Esophagus muscularis mucosa (tissue), 3 donors: ENCODE data around the gene PRSS1.

Source experiments
- POLR2AphosphoS5 ChIP-seq, 2 donors: sonication (generic); formaldehyde crosslinking; IDR thresholded peaks; one replicate each; pipeline ENCODE4 v1.6.1; 2017; ENCODE audit warnings: antibody characterized with exemption in 2 of 2
- TF ChIP-seq, protein P1 (sequence below), 3 experiments: fragments of 200-600 bp in 2 of 3; fragments of 450-650 bp in 1 of 3; sonication (generic) in 2 of 3; IDR thresholded peaks; one replicate each; pipeline ENCODE4 v1.5.1; 2017 to 2019; ENCODE audit warnings: antibody characterized with exemption in 3 of 3, mild to moderate bottlenecking in 2 of 3, moderate library complexity in 1 of 3

GRCh38 chr7:142799437-142799835, 50.2 kb downstream of the PRSS1 start:
- no peak for TF ChIP-seq POLR2AphosphoS5 (IDR thresholded peaks at IDR 0.05)
- TF ChIP-seq, protein P1, sequence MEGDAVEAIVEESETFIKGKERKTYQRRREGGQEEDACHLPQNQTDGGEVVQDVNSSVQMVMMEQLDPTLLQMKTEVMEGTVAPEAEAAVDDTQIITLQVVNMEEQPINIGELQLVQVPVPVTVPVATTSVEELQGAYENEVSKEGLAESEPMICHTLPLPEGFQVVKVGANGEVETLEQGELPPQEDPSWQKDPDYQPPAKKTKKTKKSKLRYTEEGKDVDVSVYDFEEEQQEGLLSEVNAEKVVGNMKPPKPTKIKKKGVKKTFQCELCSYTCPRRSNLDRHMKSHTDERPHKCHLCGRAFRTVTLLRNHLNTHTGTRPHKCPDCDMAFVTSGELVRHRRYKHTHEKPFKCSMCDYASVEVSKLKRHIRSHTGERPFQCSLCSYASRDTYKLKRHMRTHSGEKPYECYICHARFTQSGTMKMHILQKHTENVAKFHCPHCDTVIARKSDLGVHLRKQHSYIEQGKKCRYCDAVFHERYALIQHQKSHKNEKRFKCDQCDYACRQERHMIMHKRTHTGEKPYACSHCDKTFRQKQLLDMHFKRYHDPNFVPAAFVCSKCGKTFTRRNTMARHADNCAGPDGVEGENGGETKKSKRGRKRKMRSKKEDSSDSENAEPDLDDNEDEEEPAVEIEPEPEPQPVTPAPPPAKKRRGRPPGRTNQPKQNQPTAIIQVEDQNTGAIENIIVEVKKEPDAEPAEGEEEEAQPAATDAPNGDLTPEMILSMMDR (IDR thresholded peaks at IDR 0.05) = no peak
